Measurements from ENCODE around the gene FKBP5.
A peak's percentile ranks its signal among the peaks of the same experiment; 100 is the strongest.

FKBP5 gene

DNA sequence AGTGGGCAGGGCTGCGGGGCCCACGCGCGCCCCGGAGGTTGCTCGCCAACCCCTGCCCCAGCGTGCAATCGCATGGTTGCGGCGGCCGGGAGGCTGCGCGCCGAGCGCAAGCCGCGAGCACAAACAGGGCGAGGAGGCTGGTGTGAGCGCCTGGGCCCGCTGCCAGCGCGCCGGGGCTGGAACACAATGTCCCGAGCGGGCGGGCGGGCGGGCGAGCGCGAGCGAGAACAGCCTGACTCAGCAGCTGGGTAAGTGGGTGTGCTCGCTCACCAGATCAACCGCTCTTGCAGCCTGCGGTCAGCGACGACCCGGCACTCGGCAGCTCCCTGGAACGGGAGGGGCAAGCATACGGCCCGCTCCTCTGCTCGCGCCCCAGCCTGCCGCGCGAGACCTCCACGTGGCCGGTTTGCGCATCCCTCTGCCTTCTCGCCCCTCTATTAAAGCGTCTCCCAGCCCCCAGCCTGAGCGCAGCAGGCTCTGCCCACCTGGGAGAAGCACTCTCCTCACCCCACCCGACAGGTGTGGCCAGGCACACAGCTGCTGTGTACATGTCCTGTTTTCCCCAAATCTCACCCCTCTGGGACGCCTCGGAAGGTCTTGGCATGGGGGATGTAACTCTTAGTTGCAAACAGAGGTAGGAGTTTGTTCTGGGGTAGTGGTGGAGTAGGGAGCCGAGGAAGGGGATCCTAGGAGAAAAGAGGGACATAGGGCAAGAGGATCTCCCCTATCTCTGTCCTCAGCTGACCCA, 39.4 kb upstream of the FKBP5 start:
- H3K4me3 ChIP-seq (ENCODE audit: low read depth, low read length): peak overlapping the region; percentile 50
- TF ChIP-seq, protein P1, sequence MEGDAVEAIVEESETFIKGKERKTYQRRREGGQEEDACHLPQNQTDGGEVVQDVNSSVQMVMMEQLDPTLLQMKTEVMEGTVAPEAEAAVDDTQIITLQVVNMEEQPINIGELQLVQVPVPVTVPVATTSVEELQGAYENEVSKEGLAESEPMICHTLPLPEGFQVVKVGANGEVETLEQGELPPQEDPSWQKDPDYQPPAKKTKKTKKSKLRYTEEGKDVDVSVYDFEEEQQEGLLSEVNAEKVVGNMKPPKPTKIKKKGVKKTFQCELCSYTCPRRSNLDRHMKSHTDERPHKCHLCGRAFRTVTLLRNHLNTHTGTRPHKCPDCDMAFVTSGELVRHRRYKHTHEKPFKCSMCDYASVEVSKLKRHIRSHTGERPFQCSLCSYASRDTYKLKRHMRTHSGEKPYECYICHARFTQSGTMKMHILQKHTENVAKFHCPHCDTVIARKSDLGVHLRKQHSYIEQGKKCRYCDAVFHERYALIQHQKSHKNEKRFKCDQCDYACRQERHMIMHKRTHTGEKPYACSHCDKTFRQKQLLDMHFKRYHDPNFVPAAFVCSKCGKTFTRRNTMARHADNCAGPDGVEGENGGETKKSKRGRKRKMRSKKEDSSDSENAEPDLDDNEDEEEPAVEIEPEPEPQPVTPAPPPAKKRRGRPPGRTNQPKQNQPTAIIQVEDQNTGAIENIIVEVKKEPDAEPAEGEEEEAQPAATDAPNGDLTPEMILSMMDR (IDR thresholded peaks at IDR 0.05; ENCODE audit: control insufficient read depth, extremely low read depth, insufficient read depth): no peak
- peak; percentile 83 for DNase-seq (ENCODE audit: low read depth)

DNA sequence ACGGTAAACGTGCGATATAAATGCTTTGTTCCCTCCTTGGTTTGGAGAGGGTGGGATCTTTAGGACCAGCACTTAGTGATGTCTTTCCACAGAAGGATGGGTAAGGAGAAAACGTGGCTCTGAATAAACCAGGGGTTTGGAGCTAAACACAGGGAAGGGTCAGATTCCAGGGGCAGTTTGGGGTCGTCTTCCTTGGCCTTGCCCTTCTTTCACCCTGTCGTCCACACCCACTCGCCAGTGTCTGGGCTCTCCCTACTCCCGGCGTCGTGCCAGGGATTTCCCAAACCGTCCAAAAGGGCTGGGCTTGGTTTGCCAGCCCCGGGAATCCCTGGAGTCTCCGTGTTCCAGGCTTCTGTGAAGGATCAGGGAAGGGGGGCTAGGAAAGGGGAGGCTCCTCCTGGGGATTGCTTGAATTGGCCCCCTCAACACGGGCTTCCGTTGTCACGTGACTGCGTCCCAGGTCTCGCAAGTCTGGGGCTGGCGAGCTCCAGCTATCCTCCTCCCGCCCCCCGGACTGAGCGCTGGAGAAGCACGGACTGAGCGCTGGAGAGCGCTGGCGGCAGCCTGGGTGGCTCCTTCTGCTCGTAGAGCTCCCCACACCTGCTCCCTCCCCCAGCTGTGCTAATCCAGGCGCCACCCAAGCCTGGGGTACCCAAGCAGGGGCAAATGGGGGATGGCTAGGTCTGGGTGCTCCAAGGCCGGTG, 38.7 kb upstream of the FKBP5 start:
- peak overlapping the region; percentile 50 for H3K4me3 ChIP-seq (ENCODE audit: low read depth, low read length)
- TF ChIP-seq, protein P1 (IDR thresholded peaks at IDR 0.05; ENCODE audit: control insufficient read depth, extremely low read depth, insufficient read depth): no peak
- DNase-seq (ENCODE audit: low read depth): no peak

DNA sequence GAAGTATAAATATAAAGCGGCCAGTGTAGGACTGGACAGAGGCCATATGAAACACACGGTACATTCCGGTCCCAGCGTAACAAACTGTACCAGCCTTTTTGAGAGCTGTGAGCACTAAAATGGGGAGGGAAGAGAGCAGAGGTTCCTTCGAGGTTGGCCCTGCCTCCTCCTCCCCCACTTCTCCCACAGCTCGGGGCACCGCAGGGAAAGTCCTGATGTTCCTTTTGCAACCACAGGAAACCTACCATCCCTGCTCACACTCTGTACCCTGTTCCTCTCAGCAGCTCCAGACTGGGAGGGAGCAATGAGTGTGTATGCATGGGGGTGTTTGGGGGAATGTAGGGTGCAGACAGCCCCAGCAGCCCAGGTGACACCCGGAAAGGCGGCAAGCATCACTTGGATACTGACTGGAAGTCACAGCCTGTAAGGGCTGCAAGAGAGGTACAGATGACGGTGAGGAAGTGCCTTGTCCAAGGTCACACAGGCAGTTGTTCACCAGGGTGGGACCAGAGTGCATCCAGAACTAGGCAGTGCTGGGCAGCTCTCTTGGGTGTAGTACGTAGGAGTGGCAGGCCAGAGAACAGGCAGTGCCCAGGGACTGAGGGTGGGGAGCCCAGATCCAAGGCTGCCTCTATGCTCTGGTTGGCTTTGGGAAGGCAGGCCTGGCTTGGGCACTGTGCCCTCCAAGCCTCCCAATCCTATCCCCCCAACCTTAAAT, 37.2 kb upstream of the FKBP5 start:
- TF ChIP-seq, protein P1 (IDR thresholded peaks at IDR 0.05; ENCODE audit: control insufficient read depth, extremely low read depth, insufficient read depth): no peak
- DNase-seq (ENCODE audit: low read depth): no peak
- H3K4me3 ChIP-seq (ENCODE audit: low read depth, low read length): no peak overlapping the region

DNA sequence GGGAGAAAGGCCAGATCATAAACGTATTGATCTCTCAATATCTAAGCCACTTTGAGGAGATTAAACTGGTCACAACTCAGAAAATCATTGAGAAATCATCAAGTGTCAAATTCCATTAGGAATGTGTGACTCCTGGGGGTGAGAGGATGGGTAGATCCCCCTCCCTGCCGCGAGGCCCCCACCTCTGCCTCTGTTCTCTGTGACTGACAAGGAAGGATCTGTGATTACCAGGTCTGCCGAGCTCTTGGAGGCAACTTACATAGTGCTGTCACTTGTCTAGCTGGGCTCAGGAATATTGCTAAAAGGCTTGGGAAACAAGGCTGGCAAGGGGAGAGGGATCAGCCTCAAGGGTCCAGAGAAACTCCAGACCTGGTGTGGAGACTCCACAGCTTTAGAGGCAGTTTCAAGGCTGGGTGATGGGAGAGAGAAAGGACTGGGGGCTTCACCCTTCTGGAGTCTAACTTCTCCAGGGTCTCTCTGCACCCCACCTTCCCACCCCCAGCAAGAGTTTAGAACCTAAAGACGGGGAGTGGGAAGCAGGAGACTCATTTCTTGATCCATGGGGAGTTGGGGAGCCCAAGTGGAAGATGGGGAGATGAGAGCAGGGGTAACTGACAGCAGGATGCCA, 36.5 kb upstream of the FKBP5 start:
- no peak for DNase-seq (ENCODE audit: low read depth)
- TF ChIP-seq, protein P1 (IDR thresholded peaks at IDR 0.05; ENCODE audit: control insufficient read depth, extremely low read depth, insufficient read depth): no peak
- no peak overlapping the region for H3K4me3 ChIP-seq (ENCODE audit: low read depth, low read length)

DNA sequence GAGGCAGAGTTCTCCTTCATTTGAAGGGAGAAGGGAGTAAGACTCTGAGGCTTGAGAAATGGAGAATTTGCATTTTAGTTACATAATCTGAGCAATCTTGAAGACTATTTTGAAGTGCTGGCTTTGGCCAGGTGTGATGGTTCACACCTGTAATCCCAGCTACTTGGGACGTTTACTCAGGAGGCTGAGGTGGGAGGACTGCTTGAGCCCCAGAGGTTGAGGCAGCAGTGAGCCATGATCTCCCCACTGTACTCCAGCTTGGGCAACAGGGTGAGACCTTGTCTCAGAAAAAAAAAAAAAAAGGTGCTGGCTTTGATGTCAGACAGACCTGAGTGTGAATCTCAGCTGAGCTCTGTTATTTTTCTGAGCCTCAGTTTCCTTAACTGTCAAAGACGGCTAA, 35.8 kb upstream of the FKBP5 start:
- H3K4me3 ChIP-seq (ENCODE audit: low read depth, low read length): no peak overlapping the region
- TF ChIP-seq, protein P1 (IDR thresholded peaks at IDR 0.05; ENCODE audit: control insufficient read depth, extremely low read depth, insufficient read depth): no peak
- no peak for DNase-seq (ENCODE audit: low read depth)

DNA sequence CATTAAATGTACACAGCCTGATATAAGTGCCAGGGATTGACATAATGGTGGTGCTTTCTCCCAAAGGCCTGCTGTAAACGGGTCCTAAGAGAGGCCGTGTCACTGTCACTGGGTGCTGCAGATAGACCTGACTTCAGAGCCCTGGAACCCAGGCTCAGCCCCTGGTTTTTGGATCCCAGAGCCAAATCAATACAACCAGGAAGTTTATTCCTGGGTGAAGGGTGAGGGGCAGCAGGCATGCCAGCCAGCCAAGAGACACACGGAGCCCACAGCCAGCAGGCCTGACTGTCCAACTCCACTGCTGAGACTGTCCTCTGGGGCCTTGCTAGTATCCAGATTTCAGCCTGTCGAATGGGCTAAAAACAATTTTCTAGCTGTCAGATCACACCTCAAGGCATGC, 35.3 kb upstream of the FKBP5 start:
- no peak overlapping the region for H3K4me3 ChIP-seq (ENCODE audit: low read depth, low read length)
- DNase-seq (ENCODE audit: low read depth): no peak
- TF ChIP-seq, protein P1 (IDR thresholded peaks at IDR 0.05; ENCODE audit: control insufficient read depth, extremely low read depth, insufficient read depth): no peak
